ENCODE data around the gene KLHDC4. TPM values are rescaled to one million over a fixed set of nuclear protein-coding genes. Genes with fewer than 3 reads are reported as not detected.

KLHDC4 gene
- total RNA-seq, 4 donors from 2014 or later, result 16.2 to 29.4 (median 21.5) TPM

- Histone ChIP-seq H3K27me3 (no peaks in the 10 kb centered on the region), H3K27ac (no peak overlapping the region), H3K36me3 (peaks cover 0 to 90% (median 4%) of the 10 kb centered on the region in 3 donors), H3K9me3 (no peaks in the 10 kb centered on the region), H3K4me3 (no peak overlapping the region), H3K4me1 (peaks cover 0 to 10% (median 0%) of the 10 kb centered on the region in 3 donors)
- intact Hi-C loops (cut with DNase I), result no loop called here
- 90% methylated on average over 5 to 7 of the region's 8 CpGs for WGBS, 2 donors
- no peak for DNase-seq
- TF ChIP-seq CTCF (IDR thresholded peaks at IDR 0.05) (no peak), POLR2A (IDR thresholded peaks at IDR 0.05) (no peak)
Observed at GRCh38 chr16:87740441-87740840, 25.3 kb downstream of the KLHDC4 start.

GRCh38 chr16:87739801-87740200 is 26.0 kb downstream of the KLHDC4 start:
- intact Hi-C loops (cut with DNase I), result no loop called here
- no peak for DNase-seq
- H3K36me3 ChIP-seq, result peaks cover 0 to 84% (median 0%) of the 10 kb centered on the region in 3 donors
- H3K4me1 ChIP-seq, result peaks cover 0 to 10% (median 0%) of the 10 kb centered on the region in 3 donors
- TF ChIP-seq CTCF (IDR thresholded peaks at IDR 0.05), result no peak
- no peak for TF ChIP-seq POLR2A (IDR thresholded peaks at IDR 0.05)
- 95 to 97% methylated on average over 4 to 8 of the region's 8 CpGs for WGBS, 2 donors
- no peak overlapping the region for H3K27ac ChIP-seq
- no peak overlapping the region for H3K4me3 ChIP-seq
- no peaks in the 10 kb centered on the region for H3K27me3 ChIP-seq
- no peaks in the 10 kb centered on the region for H3K9me3 ChIP-seq

GRCh38 chr16:87736008-87736382 is 29.8 kb downstream of the KLHDC4 start:
- no peak for DNase-seq
- peaks cover 0 to 8% (median 0%) of the 10 kb centered on the region in 3 donors for H3K4me1 ChIP-seq
- 92% methylated on average over 10 to 12 of the region's 12 CpGs for WGBS, 2 donors
- no peak for TF ChIP-seq POLR2A (IDR thresholded peaks at IDR 0.05)
- no peak for TF ChIP-seq CTCF (IDR thresholded peaks at IDR 0.05)
- H3K4me3 ChIP-seq, result no peak overlapping the region
- H3K9me3 ChIP-seq, result no peaks in the 10 kb centered on the region
- H3K27ac ChIP-seq, result no peak overlapping the region
- intact Hi-C loops (cut with DNase I), result no loop called here
- no peaks in the 10 kb centered on the region for H3K27me3 ChIP-seq
- H3K36me3 ChIP-seq, result peaks cover 0 to 69% (median 0%) of the 10 kb centered on the region in 3 donors

- H3K27me3 ChIP-seq, result no peaks in the 10 kb centered on the region
- TF ChIP-seq POLR2A (IDR thresholded peaks at IDR 0.05), result no peak
- TF ChIP-seq CTCF (IDR thresholded peaks at IDR 0.05), result no peak
- H3K4me3 ChIP-seq, result no peak overlapping the region
- intact Hi-C loops (cut with DNase I), result no loop called here
- H3K9me3 ChIP-seq, result no peaks in the 10 kb centered on the region
- peaks cover 0 to 67% (median under 1%) of the 10 kb centered on the region in 3 donors for H3K36me3 ChIP-seq
- H3K4me1 ChIP-seq, result peaks cover 0 to 3% (median 0%) of the 10 kb centered on the region in 3 donors
- H3K27ac ChIP-seq, result no peak overlapping the region
- DNase-seq, result no peak
- 86 to 88% methylated on average over 18 to 23 of the region's 23 CpGs for WGBS, 2 donors
Observed at GRCh38 chr16:87735270-87736007, 30.3 kb downstream of the KLHDC4 start.

GRCh38 chr16:87734644-87735043 is 31.1 kb downstream of the KLHDC4 start:
- H3K36me3 ChIP-seq, result peaks cover 0 to 67% (median 5%) of the 10 kb centered on the region in 3 donors
- H3K4me1 ChIP-seq, result no peaks in the 10 kb centered on the region
- no peak overlapping the region for H3K4me3 ChIP-seq
- H3K27me3 ChIP-seq, result no peaks in the 10 kb centered on the region
- TF ChIP-seq POLR2A (IDR thresholded peaks at IDR 0.05) (no peak), CTCF (IDR thresholded peaks at IDR 0.05) (no peak)
- H3K9me3 ChIP-seq, result no peaks in the 10 kb centered on the region
- H3K27ac ChIP-seq, result no peak overlapping the region
- no peak for DNase-seq
- WGBS, 2 donors, result 83 to 100% methylated on average over 1 to 5 of the region's 14 CpGs
- intact Hi-C loops (cut with DNase I), result no loop called here
